Activated CD8-positive, alpha-beta T cell treated with anti-CD3 and anti-CD28 coated beads for 36 hours (primary cell): ENCODE measurements around the gene FBXL13. TPM values are rescaled to one million over a fixed set of nuclear protein-coding genes. Genes with fewer than 3 reads are reported as not detected.

ENCODE experiments used
- ATAC-seq: fragments of 200-7000 bp; cut with Tn5 transposase; one replicate; pipeline ENCODE4 v1.10.0; 2021; ENCODE audit warnings: mild to moderate bottlenecking, moderate library complexity
- CTCF ChIA-PET: fragments of 350-600 bp; sonication (Branson Sonifier 250); formaldehyde crosslinking; loops from one replicate; lab custom pipeline; 2021; ENCODE audit warnings: antibody characterized with exemption; lab: Charles Lee
- POLR2A ChIA-PET: fragments of 350-600 bp; sonication (Branson Sonifier 250); formaldehyde crosslinking; loops from one replicate; lab custom pipeline; 2021; ENCODE audit warnings: antibody characterized with exemption; lab: Charles Lee
- DNase-seq: peaks from one replicate; pipeline ENCODE4 v3.0.0-alpha.2; 2020
- H3K27ac Mint-ChIP-seq: one replicate; pipeline ENCODE4 v1.8.0; 2021; ENCODE audit warnings: mild to moderate bottlenecking, mixed read lengths
- H3K27me3 Mint-ChIP-seq: one replicate; pipeline ENCODE4 v1.8.0; 2021; ENCODE audit warnings: mixed read lengths
- H3K36me3 Mint-ChIP-seq: one replicate; pipeline ENCODE4 v1.8.0; 2021; ENCODE audit warnings: low read depth, mixed read lengths
- H3K4me1 Mint-ChIP-seq: one replicate; pipeline ENCODE4 v1.8.0; 2021; ENCODE audit warnings: low read depth, mixed read lengths
- H3K4me3 Mint-ChIP-seq: one replicate; pipeline ENCODE4 v1.8.0; 2021; ENCODE audit warnings: mild to moderate bottlenecking, moderate library complexity, mixed read lengths
- H3K9me3 Mint-ChIP-seq: one replicate; pipeline ENCODE4 v1.8.0; 2021; ENCODE audit warnings: mixed read lengths
- CTCF ChIP-seq: fragments of 200-600 bp; IDR thresholded peaks from one replicate; pipeline ENCODE4 v1.8.0; 2022; ENCODE audit warnings: antibody characterized with exemption, mild to moderate bottlenecking
- intact Hi-C: fragments of 100-400 bp; cut with micrococcal nuclease; formaldehyde crosslinking; loops from one replicate; pipeline ENCODE4 v1.10.0; 2022
- total RNA-seq, 2 experiments: library from RNA; stranded (reverse); gene quantifications; one replicate each; pipeline ENCODE4 v1.2.3, GENCODE V29; 2021

FBXL13 gene
- total RNA-seq, 2 experiments from 2014 or later, result 0.96 to 1.4 TPM

GRCh38 chr7:102874166-102874829, 200.3 kb downstream of the FBXL13 start:
- intact Hi-C loops, result no loop called here
- ATAC-seq (peak; percentile 73), DNase-seq (peak; percentile 54)
- ChIA-PET POLR2A (interaction anchor here (1.3 kb wide), 1 partner anchor 32 kb away, joined by 3 read pairs; no protein-coding TSS in a partner anchor), CTCF (interaction anchor here (0.9 kb wide), 1 partner anchor 201 kb away, joined by 4 read pairs; the partner anchor contains the start of gene ARMC10)
- Mint-ChIP-seq H3K27ac (no peak overlapping the region), H3K4me3 (no peak overlapping the region), H3K9me3 (no peaks in the 10 kb centered on the region), H3K27me3 (no peaks in the 10 kb centered on the region), H3K4me1 (peaks cover 22% of the 10 kb centered on the region), H3K36me3 (no peaks in the 10 kb centered on the region)
- no peak for TF ChIP-seq CTCF

GRCh38 chr7:102873470-102874165, 201.0 kb downstream of the FBXL13 start:
- H3K9me3 Mint-ChIP-seq, result no peaks in the 10 kb centered on the region
- no peaks in the 10 kb centered on the region for H3K27me3 Mint-ChIP-seq
- no peak overlapping the region for H3K27ac Mint-ChIP-seq
- DNase-seq (no peak), ATAC-seq (no peak)
- POLR2A ChIA-PET, result no interaction called here
- H3K36me3 Mint-ChIP-seq, result no peaks in the 10 kb centered on the region
- CTCF ChIA-PET, result interaction anchor here (0.6 to 0.9 kb wide), 2 partner anchors 8 to 202 kb away, joined by 3 to 4 read pairs; partner anchors contain the start of gene ARMC10
- intact Hi-C loops, result no loop called here
- peaks cover 22% of the 10 kb centered on the region for H3K4me1 Mint-ChIP-seq
- TF ChIP-seq CTCF, result no peak
- H3K4me3 Mint-ChIP-seq, result no peak overlapping the region

GRCh38 chr7:102872460-102872859, 202.1 kb downstream of the FBXL13 start:
- no peak overlapping the region for H3K4me3 Mint-ChIP-seq
- intact Hi-C loops, result no loop called here
- CTCF ChIA-PET, result no interaction called here

GRCh38 chr7:102869195-102869594, 205.4 kb downstream of the FBXL13 start:
- Mint-ChIP-seq H3K36me3 (no peaks in the 10 kb centered on the region), H3K4me3 (no peak overlapping the region), H3K4me1 (peaks cover 7% of the 10 kb centered on the region), H3K27ac (no peak overlapping the region), H3K9me3 (no peaks in the 10 kb centered on the region), H3K27me3 (no peaks in the 10 kb centered on the region)
- no peak for DNase-seq
- intact Hi-C loops, result no loop called here
- ChIA-PET CTCF (no interaction called here), POLR2A (no interaction called here)
- TF ChIP-seq CTCF, result no peak
- ATAC-seq, result no peak

More at GRCh38 chr7:102872460-102872859, 202.1 kb downstream of the FBXL13 start:
- Mint-ChIP-seq H3K9me3 (no peaks in the 10 kb centered on the region), H3K27me3 (no peaks in the 10 kb centered on the region), H3K27ac (no peak overlapping the region), H3K36me3 (no peaks in the 10 kb centered on the region), H3K4me1 (peaks cover 22% of the 10 kb centered on the region)
- TF ChIP-seq CTCF, result no peak
- DNase-seq (no peak), ATAC-seq (no peak)
- POLR2A ChIA-PET, result no interaction called here
